Measurements from ENCODE around the gene GALNT18.

GALNT18 gene

DNA sequence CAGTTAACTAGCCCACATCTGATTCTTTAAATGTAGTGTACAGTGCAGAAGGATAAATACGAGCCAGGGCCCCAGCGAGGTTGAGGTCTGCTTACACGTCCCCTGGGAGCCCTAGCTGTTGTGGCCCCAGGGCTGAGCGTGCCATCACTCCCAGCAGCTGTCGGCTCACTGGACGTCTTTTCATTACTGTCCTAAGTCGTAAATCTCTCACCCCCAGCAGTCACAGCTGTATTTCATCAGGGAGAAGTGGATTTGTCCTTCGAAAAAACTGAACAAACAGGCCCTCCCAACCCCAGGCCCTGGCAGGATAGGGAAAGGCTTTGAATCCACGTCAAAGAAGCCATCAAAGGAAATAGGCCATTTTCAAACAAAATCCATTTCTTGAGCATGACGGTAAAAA lies 158.4 kb downstream of the GALNT18 start:
- TF ChIP-seq TAF1 (IDR thresholded peaks at IDR 0.05; ENCODE audit: low read depth) (no peak), FOXM1 (IDR thresholded peaks at IDR 0.05; ENCODE audit: borderline replicate concordance, low read depth) (no peak), ZBTB7A (IDR thresholded peaks at IDR 0.05; ENCODE audit: low read depth) (no peak), EGR1 (IDR thresholded peaks at IDR 0.05) (no peak), TCF12 (IDR thresholded peaks at IDR 0.05; ENCODE audit: low read depth) (no peak), NFIC (IDR thresholded peaks at IDR 0.05) (no peak), RAD21 (IDR thresholded peaks at IDR 0.05; ENCODE audit: low read depth) (no peak), YY1 (IDR thresholded peaks at IDR 0.05; ENCODE audit: low read depth) (no peak), CREB1 (IDR thresholded peaks at IDR 0.05; ENCODE audit: low read depth) (no peak), EP300 (IDR thresholded peaks at IDR 0.05; ENCODE audit: borderline replicate concordance) (no peak), CEBPB (IDR thresholded peaks at IDR 0.05) (no peak), TEAD4 (IDR thresholded peaks at IDR 0.05) (no peak)
- TF ChIP-seq, protein P1, sequence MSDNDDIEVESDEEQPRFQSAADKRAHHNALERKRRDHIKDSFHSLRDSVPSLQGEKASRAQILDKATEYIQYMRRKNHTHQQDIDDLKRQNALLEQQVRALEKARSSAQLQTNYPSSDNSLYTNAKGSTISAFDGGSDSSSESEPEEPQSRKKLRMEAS (IDR thresholded peaks at IDR 0.05): no peak
- TF ChIP-seq, protein P2, sequence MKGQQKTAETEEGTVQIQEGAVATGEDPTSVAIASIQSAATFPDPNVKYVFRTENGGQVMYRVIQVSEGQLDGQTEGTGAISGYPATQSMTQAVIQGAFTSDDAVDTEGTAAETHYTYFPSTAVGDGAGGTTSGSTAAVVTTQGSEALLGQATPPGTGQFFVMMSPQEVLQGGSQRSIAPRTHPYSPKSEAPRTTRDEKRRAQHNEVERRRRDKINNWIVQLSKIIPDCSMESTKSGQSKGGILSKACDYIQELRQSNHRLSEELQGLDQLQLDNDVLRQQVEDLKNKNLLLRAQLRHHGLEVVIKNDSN (IDR thresholded peaks at IDR 0.05): no peak
- TF ChIP-seq, protein P3, sequence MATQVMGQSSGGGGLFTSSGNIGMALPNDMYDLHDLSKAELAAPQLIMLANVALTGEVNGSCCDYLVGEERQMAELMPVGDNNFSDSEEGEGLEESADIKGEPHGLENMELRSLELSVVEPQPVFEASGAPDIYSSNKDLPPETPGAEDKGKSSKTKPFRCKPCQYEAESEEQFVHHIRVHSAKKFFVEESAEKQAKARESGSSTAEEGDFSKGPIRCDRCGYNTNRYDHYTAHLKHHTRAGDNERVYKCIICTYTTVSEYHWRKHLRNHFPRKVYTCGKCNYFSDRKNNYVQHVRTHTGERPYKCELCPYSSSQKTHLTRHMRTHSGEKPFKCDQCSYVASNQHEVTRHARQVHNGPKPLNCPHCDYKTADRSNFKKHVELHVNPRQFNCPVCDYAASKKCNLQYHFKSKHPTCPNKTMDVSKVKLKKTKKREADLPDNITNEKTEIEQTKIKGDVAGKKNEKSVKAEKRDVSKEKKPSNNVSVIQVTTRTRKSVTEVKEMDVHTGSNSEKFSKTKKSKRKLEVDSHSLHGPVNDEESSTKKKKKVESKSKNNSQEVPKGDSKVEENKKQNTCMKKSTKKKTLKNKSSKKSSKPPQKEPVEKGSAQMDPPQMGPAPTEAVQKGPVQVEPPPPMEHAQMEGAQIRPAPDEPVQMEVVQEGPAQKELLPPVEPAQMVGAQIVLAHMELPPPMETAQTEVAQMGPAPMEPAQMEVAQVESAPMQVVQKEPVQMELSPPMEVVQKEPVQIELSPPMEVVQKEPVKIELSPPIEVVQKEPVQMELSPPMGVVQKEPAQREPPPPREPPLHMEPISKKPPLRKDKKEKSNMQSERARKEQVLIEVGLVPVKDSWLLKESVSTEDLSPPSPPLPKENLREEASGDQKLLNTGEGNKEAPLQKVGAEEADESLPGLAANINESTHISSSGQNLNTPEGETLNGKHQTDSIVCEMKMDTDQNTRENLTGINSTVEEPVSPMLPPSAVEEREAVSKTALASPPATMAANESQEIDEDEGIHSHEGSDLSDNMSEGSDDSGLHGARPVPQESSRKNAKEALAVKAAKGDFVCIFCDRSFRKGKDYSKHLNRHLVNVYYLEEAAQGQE (IDR thresholded peaks at IDR 0.05; ENCODE audit: low read depth): no peak

DNA sequence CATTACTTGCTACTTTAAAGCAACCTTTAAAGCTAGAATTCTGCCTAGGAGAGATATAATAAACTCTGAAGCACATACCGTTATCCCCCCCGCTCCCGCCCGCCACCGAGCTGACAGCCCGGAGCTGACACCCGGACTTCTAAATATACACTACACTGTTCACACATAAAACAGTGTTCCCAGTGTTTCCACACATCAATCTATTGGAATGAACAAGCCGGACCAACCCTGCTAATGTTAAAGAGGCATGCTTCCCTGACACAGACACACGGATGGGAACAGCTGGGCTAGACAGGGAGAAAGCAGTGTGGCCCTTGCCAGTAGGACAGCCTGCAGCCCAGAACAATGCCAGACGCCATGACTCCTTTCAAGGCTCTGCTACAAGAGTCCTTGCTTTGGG lies 160.3 kb downstream of the GALNT18 start:
- TF ChIP-seq, protein P2 (IDR thresholded peaks at IDR 0.05): no peak
- TF ChIP-seq CEBPB (IDR thresholded peaks at IDR 0.05): no peak
- TF ChIP-seq TAF1 (IDR thresholded peaks at IDR 0.05; ENCODE audit: low read depth): no peak
- TF ChIP-seq EGR1 (IDR thresholded peaks at IDR 0.05): no peak
- TF ChIP-seq NFIC (IDR thresholded peaks at IDR 0.05): no peak
- no peak for TF ChIP-seq RAD21 (IDR thresholded peaks at IDR 0.05; ENCODE audit: low read depth)
- no peak for TF ChIP-seq ZBTB7A (IDR thresholded peaks at IDR 0.05; ENCODE audit: low read depth)
- no peak for TF ChIP-seq TEAD4 (IDR thresholded peaks at IDR 0.05)
- TF ChIP-seq CREB1 (IDR thresholded peaks at IDR 0.05; ENCODE audit: low read depth): no peak
- TF ChIP-seq TCF12 (IDR thresholded peaks at IDR 0.05; ENCODE audit: low read depth): no peak
- TF ChIP-seq, protein P1 (IDR thresholded peaks at IDR 0.05): no peak
- TF ChIP-seq, protein P3 (IDR thresholded peaks at IDR 0.05; ENCODE audit: low read depth): no peak
- no peak for TF ChIP-seq YY1 (IDR thresholded peaks at IDR 0.05; ENCODE audit: low read depth)
- TF ChIP-seq FOXM1 (IDR thresholded peaks at IDR 0.05; ENCODE audit: borderline replicate concordance, low read depth): no peak
- TF ChIP-seq EP300 (IDR thresholded peaks at IDR 0.05; ENCODE audit: borderline replicate concordance): no peak

DNA sequence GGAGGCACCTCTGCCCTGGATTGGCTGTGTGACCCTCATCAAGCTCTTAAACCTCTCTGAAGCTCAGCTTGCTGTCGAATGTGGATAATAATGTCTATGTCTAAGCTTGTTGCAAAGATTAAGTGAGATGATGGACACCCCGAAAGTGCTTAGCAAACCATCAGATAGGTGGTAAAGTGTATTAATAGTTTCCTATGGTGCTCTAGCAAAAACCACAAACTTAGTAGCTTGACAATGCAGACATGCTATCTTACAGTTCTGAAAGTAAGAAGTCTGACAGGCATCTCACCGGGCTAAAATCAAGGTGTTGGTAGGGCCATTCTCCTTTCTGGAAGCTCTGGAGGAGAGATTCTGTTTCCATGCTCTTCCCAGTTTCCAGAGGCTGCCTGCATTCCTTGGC lies 162.2 kb downstream of the GALNT18 start:
- no peak for TF ChIP-seq EP300 (IDR thresholded peaks at IDR 0.05; ENCODE audit: borderline replicate concordance)
- TF ChIP-seq, protein P3 (IDR thresholded peaks at IDR 0.05; ENCODE audit: low read depth): no peak
- TF ChIP-seq, protein P2 (IDR thresholded peaks at IDR 0.05): no peak
- TF ChIP-seq RAD21 (IDR thresholded peaks at IDR 0.05; ENCODE audit: low read depth): no peak
- no peak for TF ChIP-seq YY1 (IDR thresholded peaks at IDR 0.05; ENCODE audit: low read depth)
- TF ChIP-seq CREB1 (IDR thresholded peaks at IDR 0.05; ENCODE audit: low read depth): no peak
- no peak for TF ChIP-seq TCF12 (IDR thresholded peaks at IDR 0.05; ENCODE audit: low read depth)
- TF ChIP-seq CEBPB (IDR thresholded peaks at IDR 0.05): no peak
- TF ChIP-seq TEAD4 (IDR thresholded peaks at IDR 0.05): no peak
- no peak for TF ChIP-seq EGR1 (IDR thresholded peaks at IDR 0.05)
- no peak for TF ChIP-seq TAF1 (IDR thresholded peaks at IDR 0.05; ENCODE audit: low read depth)
- TF ChIP-seq, protein P1 (IDR thresholded peaks at IDR 0.05): no peak
- TF ChIP-seq FOXM1 (IDR thresholded peaks at IDR 0.05; ENCODE audit: borderline replicate concordance, low read depth): no peak
- TF ChIP-seq NFIC (IDR thresholded peaks at IDR 0.05): no peak
- no peak for TF ChIP-seq ZBTB7A (IDR thresholded peaks at IDR 0.05; ENCODE audit: low read depth)

Data from Ishikawa (cell line).